Tibial nerve (tissue), 4 donors: Measurements from ENCODE around the gene FRMD4B. TPM values are rescaled to one million over a fixed set of nuclear protein-coding genes. Genes with fewer than 3 reads are reported as not detected.
A peak's percentile ranks its signal among the peaks of the same experiment; 100 is the strongest.

Experiments used
- DNase-seq, 2 donors: peaks; one replicate each; pipeline ENCODE4 v3.0.0-alpha.2; 2019; ENCODE audit warnings: low spot score in 2 of 2
- H3K27ac ChIP-seq, 4 donors: fragments of 200-600 bp; sonication (generic) in 3 of 4; one replicate each; pipeline ENCODE4 v1.5.1; 2017 to 2019; ENCODE audit warnings: mild to moderate bottlenecking in 1 of 4
- H3K27me3 ChIP-seq, 2 donors: fragments of 200-600 bp; sonication (generic) in 1 of 2; one replicate each; pipeline versions ENCODE4 v1.5.1 to v1.6.0; 2017 to 2019
- H3K36me3 ChIP-seq, 3 donors: fragments of 200-600 bp; sonication (generic); one replicate each; pipeline ENCODE4 v1.5.1; 2018 to 2019
- H3K4me1 ChIP-seq, 4 donors: fragments of 200-600 bp; sonication (generic) in 3 of 4; one replicate each; pipeline ENCODE4 v1.5.1; 2017 to 2019
- H3K4me3 ChIP-seq, 4 donors: fragments of 200-600 bp; sonication (generic) in 3 of 4; one replicate each; pipeline ENCODE4 v1.5.1; 2017 to 2019; ENCODE audit warnings: mild to moderate bottlenecking in 1 of 4, moderate library complexity in 1 of 4
- H3K9me3 ChIP-seq, 4 donors: fragments of 200-600 bp; sonication (generic) in 3 of 4; one replicate each; pipeline ENCODE4 v1.5.1; 2017 to 2019
- CTCF ChIP-seq, 5 experiments: fragments of 200-600 bp in 3 of 5; fragments of 450-650 bp in 2 of 5; sonication (generic) in 3 of 5; IDR thresholded peaks; one replicate each; pipeline ENCODE4 v1.5.1; 2016 to 2019; ENCODE audit warnings: antibody characterized with exemption in 5 of 5, mild to moderate bottlenecking in 3 of 5, moderate library complexity in 2 of 5
- EP300 ChIP-seq, 2 donors: sonication (generic); formaldehyde crosslinking; IDR thresholded peaks; one replicate each; pipeline ENCODE4 v1.6.1; 2017; ENCODE audit warnings: antibody characterized with exemption in 2 of 2, mild to moderate bottlenecking in 1 of 2
- POLR2A ChIP-seq, 2 donors: fragments of 450-650 bp; IDR thresholded peaks; one replicate each; pipeline ENCODE4 v1.6.1; 2017; ENCODE audit warnings: antibody characterized with exemption in 2 of 2, mild to moderate bottlenecking in 2 of 2, moderate library complexity in 2 of 2
- WGBS, 2 donors: methylation state at CpG; one replicate each; pipeline ENCODE4 v1.1.5; 2018; 5-methylcytosine and 5-hydroxymethylcytosine counted together
- total RNA-seq, 4 donors: library from RNA; depleted of rRNA; stranded (reverse); fragments of >200 nt; gene quantifications; one replicate each; pipeline ENCODE4 v1.1.0, GENCODE V29; 2016

Gene FRMD4B
- total RNA-seq, 4 donors from 2014 or later, result 41.7 to 62.1 (median 56.1) TPM

GRCh38 chr3:69426967-69427304, 41.0 kb upstream of the FRMD4B start:
- H3K36me3 ChIP-seq, result peaks cover 0 to 3% (median 0%) of the 10 kb centered on the region in 3 donors
- no peak overlapping the region for H3K4me3 ChIP-seq
- peaks cover 0 to 12% (median 0%) of the 10 kb centered on the region in 4 donors for H3K4me1 ChIP-seq
- no peak overlapping the region for H3K27ac ChIP-seq
- no peak for TF ChIP-seq POLR2A (IDR thresholded peaks at IDR 0.05)
- TF ChIP-seq EP300 (IDR thresholded peaks at IDR 0.05), result no peak
- peak in 1 of 5 experiments; percentile 29 for TF ChIP-seq CTCF (IDR thresholded peaks at IDR 0.05)
- H3K9me3 ChIP-seq, result no peaks in the 10 kb centered on the region
- no peak for DNase-seq
- no peaks in the 10 kb centered on the region for H3K27me3 ChIP-seq

DNA sequence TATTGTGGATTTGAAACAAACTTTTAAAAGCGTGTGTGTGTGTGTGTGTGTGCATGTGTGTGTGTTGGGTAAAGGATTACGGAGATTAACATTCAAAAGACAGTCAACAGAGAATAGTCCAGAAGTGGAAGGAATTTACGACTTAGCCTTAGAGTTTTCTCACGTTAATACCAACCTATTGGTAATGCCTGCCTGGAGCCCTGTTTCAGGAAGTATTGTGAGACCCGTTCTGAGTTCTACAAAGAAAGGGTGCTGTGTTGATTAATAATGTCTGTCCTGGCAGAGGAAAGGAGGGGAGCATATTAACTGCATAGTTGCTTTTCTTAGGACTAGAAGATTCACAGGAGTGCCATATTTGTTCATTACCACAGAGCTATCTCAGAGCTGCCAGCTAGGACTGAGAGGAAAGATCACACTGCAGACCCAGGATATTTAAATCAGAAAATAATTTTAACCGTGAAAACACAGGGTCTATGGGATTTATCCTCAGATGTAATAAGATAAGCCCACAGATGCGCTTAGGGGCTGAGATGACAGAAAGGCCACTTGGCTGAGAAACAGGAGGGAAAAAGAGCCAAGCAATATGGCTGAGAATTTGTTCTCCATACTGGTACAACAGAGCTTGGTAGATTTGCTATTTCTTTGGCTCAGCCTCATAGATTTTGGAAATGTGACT, 40.5 kb upstream of the FRMD4B start:
- 73 to 77% methylated on average over 7 of the region's 7 CpGs for WGBS, 2 donors
- Histone ChIP-seq H3K36me3 (peaks cover 0 to 3% (median 0%) of the 10 kb centered on the region in 3 donors), H3K9me3 (no peaks in the 10 kb centered on the region), H3K4me3 (no peak overlapping the region), H3K27ac (no peak overlapping the region), H3K27me3 (no peaks in the 10 kb centered on the region), H3K4me1 (peaks cover 0 to 13% (median 0%) of the 10 kb centered on the region in 4 donors)
- TF ChIP-seq EP300 (IDR thresholded peaks at IDR 0.05), result no peak
- no peak for TF ChIP-seq CTCF (IDR thresholded peaks at IDR 0.05)
- TF ChIP-seq POLR2A (IDR thresholded peaks at IDR 0.05), result no peak
- no peak for DNase-seq

DNA sequence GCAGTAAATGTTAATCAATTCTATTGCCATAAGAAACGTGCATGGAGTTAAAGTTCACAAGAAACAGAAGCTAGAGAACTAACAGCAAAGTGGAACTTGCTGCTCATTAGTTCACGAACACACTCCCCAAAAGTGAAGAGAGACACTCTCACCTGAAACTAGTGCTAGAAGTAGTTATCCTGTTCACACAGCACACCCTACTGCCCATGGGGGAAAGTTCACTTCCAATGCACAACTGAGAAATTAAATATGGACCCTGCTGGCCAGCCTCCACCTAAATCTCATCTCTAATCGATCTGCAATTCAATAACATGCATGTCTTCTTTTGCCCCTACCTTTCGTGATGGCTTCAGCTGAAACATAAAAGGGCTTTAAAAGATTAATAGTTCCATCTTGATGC, 39.4 kb upstream of the FRMD4B start:
- peak; percentile 16 to 53 (median 40) for TF ChIP-seq CTCF (IDR thresholded peaks at IDR 0.05)
- no peak for TF ChIP-seq POLR2A (IDR thresholded peaks at IDR 0.05)
- peak in 1 of 2 donors; percentile 20 for DNase-seq

GRCh38 chr3:69423463-69424155, 37.7 kb upstream of the FRMD4B start:
- WGBS, 2 donors, result 79 to 87% methylated on average over 3 of the region's 3 CpGs
- DNase-seq, result no peak
- TF ChIP-seq CTCF (IDR thresholded peaks at IDR 0.05) (no peak), POLR2A (IDR thresholded peaks at IDR 0.05) (no peak), EP300 (IDR thresholded peaks at IDR 0.05) (no peak)
- no peaks in the 10 kb centered on the region for H3K27me3 ChIP-seq
- peaks cover 0 to 18% (median 0%) of the 10 kb centered on the region in 4 donors for H3K4me1 ChIP-seq
- no peak overlapping the region for H3K27ac ChIP-seq
- no peaks in the 10 kb centered on the region for H3K36me3 ChIP-seq
- H3K4me3 ChIP-seq, result no peak overlapping the region
- H3K9me3 ChIP-seq, result no peaks in the 10 kb centered on the region

More for the DNA sequence above, 39.4 kb upstream of the FRMD4B start:
- peaks cover 0 to 22% (median 0%) of the 10 kb centered on the region in 4 donors for H3K4me1 ChIP-seq
- H3K36me3 ChIP-seq, result no peaks in the 10 kb centered on the region
- 55 to 57% methylated on average over 4 of the region's 4 CpGs for WGBS, 2 donors
- H3K27me3 ChIP-seq, result no peaks in the 10 kb centered on the region
- no peaks in the 10 kb centered on the region for H3K9me3 ChIP-seq
- no peak overlapping the region for H3K27ac ChIP-seq
- H3K4me3 ChIP-seq, result no peak overlapping the region

DNA sequence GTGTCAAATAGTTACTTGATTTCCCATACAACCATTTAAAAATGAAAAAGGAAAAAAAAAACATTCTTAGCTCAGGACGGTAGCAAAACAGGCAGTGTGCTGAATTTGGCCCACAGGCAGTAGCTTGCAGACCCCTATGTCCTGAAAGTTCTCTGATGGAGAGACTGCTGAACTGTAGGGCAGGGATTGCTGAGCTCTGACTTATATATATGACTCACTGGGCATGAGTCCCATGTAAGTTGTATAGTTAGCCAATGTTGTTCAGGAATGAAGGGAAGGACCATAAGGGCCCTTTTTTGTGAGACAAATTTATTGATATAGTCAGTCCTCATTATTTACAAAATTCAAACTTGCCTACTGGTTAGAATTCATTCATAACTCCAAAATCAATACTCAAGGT, 36.9 kb upstream of the FRMD4B start:
- Histone ChIP-seq H3K4me1 (peaks cover 0 to 10% (median 0%) of the 10 kb centered on the region in 4 donors), H3K27me3 (no peaks in the 10 kb centered on the region), H3K4me3 (no peak overlapping the region), H3K27ac (no peak overlapping the region), H3K9me3 (no peaks in the 10 kb centered on the region), H3K36me3 (no peaks in the 10 kb centered on the region)
- TF ChIP-seq CTCF (IDR thresholded peaks at IDR 0.05) (no peak), EP300 (IDR thresholded peaks at IDR 0.05) (no peak), POLR2A (IDR thresholded peaks at IDR 0.05) (no peak)
- DNase-seq, result no peak
- WGBS, 2 donors, result 64 to 84% methylated on average over 1 of the region's 1 CpG
